H1 (cell line): ENCODE measurements around the gene KCNAB2. TPM values are rescaled to one million over a fixed set of nuclear protein-coding genes. Genes with fewer than 3 reads are reported as not detected.

Source experiments
- ASH2L ChIP-seq: fragments of 200-600, 300-600 bp; sonication (generic); IDR thresholded peaks from one replicate; pipeline ENCODE4 v1.7.1; 2017; ENCODE audit warnings: low read length
- EZH2 ChIP-seq: fragments of 200-600 bp; sonication (generic); IDR thresholded peaks from 2 replicates; pipeline ENCODE4 v1.7.1; 2012; ENCODE audit warnings: low read depth, mild to moderate bottlenecking, moderate library complexity, low read length, inconsistent platforms; ENCODE audit not compliant: severe bottlenecking
- polyA plus RNA-seq, 7 experiments: library from polyadenylated mRNA; depleted of rRNA in 3 of 7; stranded (reverse) in 5 of 7; unstranded in 2 of 7; fragments of >200 nt in 5 of 7; fragments of 200-250 nt in 2 of 7; gene quantifications; 1 replicate in 5 of 7; 2 replicates in 1 of 7; 4 replicates in 1 of 7; pipeline versions ENCODE4 v1.2.1 to v1.2.3, GENCODE V29; 2011 to 2013; ENCODE audit warnings: missing spikeins in 2 of 7, mixed read lengths in 2 of 7
- total RNA-seq: library from RNA; stranded (reverse); fragmentation: NEBNext Ultra II Directional; extraction: Animal tissue kit (Norgen Biotek cat#: 25700); gene quantifications from 2 replicates; pipeline ENCODE4 v1.2.1, GENCODE V29; 2021

KCNAB2 gene
- total and polyA plus RNA-seq, 2 of the 8 experiments (the other 6 are each of a cell fraction or from before 2014, with no cell fraction given): 4.5 to 7.0 TPM

DNA sequence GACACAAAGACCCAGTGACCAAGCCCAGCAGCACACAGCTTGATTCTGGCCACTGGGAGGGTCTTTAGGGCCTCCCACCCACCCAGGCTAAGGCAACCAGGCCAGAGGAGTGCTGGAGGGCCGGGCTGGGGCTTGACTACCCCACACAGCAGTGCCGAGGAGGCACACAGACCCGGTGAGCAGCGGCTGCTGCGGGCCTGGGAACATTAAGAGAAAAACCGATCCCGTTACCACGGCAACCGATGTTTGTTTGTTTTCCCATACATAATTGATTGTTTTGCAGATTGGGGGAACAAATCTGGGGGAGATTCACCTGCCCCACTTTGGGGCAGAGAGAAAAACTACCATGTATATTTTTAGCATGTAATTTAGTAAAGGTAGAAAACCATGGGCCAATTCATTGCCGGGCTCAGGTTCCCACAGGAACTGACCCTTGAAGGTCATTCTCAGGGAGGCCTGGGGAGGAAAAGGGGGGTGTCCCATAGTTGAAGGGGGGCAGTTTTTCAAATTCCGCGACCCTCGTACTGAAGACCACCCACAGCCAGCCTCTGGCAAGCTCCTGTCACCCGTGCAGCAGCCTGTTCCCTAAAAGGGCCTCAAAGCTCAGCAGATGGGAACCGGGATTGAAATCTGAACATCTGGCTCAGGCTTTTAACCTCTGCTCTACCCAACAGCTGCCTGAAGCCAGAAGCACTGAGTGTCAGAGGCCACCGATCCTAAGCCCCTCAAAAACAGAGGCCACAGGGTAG, 99.1 kb downstream of the KCNAB2 start (continued):
- TF ChIP-seq EZH2 (no peak), ASH2L (no peak)
